HepG2 (cell line): Measurements from ENCODE around the gene PEX5L.
"Not testable (repeated sequence)": the region's sequence is repeated elsewhere in the genome, so short reads cannot be mapped to it uniquely, and the experiment has no call there.

Experiments
- ESRRA ChIP-seq: sonication (generic); formaldehyde crosslinking; IDR thresholded peaks from 2 replicates; pipeline ENCODE4 v1.5.1; 2020; ENCODE audit warnings: mild to moderate bottlenecking, low read depth, missing genetic modification reagents
- KAT7 ChIP-seq: IDR thresholded peaks from 2 replicates; pipeline ENCODE4 v1.6.1; 2018; ENCODE audit warnings: borderline replicate concordance, missing compliant biosample characterization
- NR2C2 ChIP-seq: sonication (generic); formaldehyde crosslinking; IDR thresholded peaks from 2 replicates; pipeline ENCODE4 v1.4.0; 2020; ENCODE audit warnings: missing genetic modification reagents, mild to moderate bottlenecking, moderate library complexity, borderline replicate concordance
- POLR2AphosphoS5 ChIP-seq: IDR thresholded peaks from 2 replicates; pipeline ENCODE4 v1.6.1; 2012; ENCODE audit warnings: low read depth, low read length
- ZNF569 ChIP-seq: sonication (generic); formaldehyde crosslinking; IDR thresholded peaks from 2 replicates; pipeline ENCODE4 v1.5.0; 2020; ENCODE audit warnings: mild to moderate bottlenecking, missing genetic modification reagents, moderate library complexity, borderline replicate concordance
- TF ChIP-seq, protein P1 (sequence below), 2 experiments: IDR thresholded peaks; 2 replicates each; pipeline ENCODE4 v1.6.1; 2011 to 2012; ENCODE audit warnings: low read length in 2 of 2, borderline replicate concordance in 1 of 2, low read depth in 1 of 2, mild to moderate bottlenecking in 1 of 2, moderate library complexity in 1 of 2

DNA sequence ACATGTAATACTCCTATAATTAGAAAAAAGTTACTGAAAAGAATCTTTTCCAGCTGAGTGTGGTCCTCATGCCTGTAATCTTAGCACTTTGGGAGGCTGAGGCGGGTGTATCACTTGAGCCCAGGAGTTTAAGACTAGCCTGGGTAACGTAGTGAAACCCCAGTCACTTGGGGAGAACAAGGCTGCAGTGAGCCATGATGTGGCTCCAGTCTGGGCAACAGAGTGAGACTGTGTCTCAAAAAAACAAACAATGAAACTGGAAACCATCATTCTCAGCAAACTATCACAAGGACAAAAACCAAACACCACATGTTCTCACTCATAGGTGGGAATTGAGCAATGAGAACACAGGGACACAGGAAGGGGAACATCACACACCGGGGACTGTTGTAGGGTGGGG, 18.9 kb upstream of the PEX5L start:
- TF ChIP-seq ESRRA (CRISPR knock-in tag); ZNF569 (CRISPR knock-in tag); NR2C2 (CRISPR knock-in tag); POLR2AphosphoS5; KAT7 (CRISPR knock-in tag): not testable (repeated sequence)
- TF ChIP-seq, protein P1, sequence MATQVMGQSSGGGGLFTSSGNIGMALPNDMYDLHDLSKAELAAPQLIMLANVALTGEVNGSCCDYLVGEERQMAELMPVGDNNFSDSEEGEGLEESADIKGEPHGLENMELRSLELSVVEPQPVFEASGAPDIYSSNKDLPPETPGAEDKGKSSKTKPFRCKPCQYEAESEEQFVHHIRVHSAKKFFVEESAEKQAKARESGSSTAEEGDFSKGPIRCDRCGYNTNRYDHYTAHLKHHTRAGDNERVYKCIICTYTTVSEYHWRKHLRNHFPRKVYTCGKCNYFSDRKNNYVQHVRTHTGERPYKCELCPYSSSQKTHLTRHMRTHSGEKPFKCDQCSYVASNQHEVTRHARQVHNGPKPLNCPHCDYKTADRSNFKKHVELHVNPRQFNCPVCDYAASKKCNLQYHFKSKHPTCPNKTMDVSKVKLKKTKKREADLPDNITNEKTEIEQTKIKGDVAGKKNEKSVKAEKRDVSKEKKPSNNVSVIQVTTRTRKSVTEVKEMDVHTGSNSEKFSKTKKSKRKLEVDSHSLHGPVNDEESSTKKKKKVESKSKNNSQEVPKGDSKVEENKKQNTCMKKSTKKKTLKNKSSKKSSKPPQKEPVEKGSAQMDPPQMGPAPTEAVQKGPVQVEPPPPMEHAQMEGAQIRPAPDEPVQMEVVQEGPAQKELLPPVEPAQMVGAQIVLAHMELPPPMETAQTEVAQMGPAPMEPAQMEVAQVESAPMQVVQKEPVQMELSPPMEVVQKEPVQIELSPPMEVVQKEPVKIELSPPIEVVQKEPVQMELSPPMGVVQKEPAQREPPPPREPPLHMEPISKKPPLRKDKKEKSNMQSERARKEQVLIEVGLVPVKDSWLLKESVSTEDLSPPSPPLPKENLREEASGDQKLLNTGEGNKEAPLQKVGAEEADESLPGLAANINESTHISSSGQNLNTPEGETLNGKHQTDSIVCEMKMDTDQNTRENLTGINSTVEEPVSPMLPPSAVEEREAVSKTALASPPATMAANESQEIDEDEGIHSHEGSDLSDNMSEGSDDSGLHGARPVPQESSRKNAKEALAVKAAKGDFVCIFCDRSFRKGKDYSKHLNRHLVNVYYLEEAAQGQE (IDR thresholded peaks at IDR 0.05; ENCODE audit: borderline replicate concordance in 1 of 2, low read depth in 1 of 2, low read length in 2 of 2): not testable (repeated sequence)
